ENCODE data around the gene CSF3. TPM values are rescaled to one million over a fixed set of nuclear protein-coding genes. Genes with fewer than 3 reads are reported as not detected.

CSF3 gene
- total and polyA plus RNA-seq, 2 of the 13 experiments (the other 11 are each of a cell fraction or from before 2014, with no cell fraction given) = 0.09 TPM; not detected in 1

DNA sequence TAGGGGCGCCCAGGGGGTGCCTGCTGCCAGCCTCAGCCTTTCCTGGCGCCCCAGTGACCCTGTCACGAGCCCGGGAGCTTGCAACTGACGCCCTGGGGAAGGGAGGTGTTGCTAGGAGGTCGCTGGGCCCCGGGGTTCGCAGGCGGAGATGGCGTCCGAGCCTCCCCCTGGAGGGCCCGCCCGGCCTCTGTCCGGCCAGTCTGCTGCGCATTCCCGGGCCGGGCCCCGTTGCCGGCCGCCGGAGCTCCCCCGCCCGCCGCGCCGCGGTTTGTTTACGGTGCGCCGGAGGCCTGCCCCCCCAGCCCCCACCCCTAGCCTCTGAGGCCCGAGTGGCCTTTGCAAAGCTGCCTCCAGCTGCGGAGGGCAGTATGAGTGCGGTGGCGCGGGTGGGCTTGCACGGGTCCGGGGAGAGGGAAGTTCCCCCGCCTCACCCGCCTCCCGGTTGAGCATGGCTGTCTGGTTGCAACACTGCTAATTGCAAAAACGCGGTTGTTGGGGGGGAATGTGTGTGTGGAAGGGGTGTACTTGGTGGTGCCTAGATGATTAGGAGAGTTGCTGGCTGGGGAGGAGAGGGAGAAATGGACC is 48.0 kb downstream of the CSF3 start (continued):
- TF ChIP-seq, protein P1, sequence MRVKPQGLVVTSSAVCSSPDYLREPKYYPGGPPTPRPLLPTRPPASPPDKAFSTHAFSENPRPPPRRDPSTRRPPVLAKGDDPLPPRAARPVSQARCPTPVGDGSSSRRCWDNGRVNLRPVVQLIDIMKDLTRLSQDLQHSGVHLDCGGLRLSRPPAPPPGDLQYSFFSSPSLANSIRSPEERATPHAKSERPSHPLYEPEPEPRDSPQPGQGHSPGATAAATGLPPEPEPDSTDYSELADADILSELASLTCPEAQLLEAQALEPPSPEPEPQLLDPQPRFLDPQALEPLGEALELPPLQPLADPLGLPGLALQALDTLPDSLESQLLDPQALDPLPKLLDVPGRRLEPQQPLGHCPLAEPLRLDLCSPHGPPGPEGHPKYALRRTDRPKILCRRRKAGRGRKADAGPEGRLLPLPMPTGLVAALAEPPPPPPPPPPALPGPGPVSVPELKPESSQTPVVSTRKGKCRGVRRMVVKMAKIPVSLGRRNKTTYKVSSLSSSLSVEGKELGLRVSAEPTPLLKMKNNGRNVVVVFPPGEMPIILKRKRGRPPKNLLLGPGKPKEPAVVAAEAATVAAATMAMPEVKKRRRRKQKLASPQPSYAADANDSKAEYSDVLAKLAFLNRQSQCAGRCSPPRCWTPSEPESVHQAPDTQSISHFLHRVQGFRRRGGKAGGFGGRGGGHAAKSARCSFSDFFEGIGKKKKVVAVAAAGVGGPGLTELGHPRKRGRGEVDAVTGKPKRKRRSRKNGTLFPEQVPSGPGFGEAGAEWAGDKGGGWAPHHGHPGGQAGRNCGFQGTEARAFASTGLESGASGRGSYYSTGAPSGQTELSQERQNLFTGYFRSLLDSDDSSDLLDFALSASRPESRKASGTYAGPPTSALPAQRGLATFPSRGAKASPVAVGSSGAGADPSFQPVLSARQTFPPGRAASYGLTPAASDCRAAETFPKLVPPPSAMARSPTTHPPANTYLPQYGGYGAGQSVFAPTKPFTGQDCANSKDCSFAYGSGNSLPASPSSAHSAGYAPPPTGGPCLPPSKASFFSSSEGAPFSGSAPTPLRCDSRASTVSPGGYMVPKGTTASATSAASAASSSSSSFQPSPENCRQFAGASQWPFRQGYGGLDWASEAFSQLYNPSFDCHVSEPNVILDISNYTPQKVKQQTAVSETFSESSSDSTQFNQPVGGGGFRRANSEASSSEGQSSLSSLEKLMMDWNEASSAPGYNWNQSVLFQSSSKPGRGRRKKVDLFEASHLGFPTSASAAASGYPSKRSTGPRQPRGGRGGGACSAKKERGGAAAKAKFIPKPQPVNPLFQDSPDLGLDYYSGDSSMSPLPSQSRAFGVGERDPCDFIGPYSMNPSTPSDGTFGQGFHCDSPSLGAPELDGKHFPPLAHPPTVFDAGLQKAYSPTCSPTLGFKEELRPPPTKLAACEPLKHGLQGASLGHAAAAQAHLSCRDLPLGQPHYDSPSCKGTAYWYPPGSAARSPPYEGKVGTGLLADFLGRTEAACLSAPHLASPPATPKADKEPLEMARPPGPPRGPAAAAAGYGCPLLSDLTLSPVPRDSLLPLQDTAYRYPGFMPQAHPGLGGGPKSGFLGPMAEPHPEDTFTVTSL (CRISPR knock-in tag; IDR thresholded peaks at IDR 0.05; ENCODE audit: borderline replicate concordance) = no peak
- TF ChIP-seq, protein P2, sequence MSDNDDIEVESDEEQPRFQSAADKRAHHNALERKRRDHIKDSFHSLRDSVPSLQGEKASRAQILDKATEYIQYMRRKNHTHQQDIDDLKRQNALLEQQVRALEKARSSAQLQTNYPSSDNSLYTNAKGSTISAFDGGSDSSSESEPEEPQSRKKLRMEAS (IDR thresholded peaks at IDR 0.05) = 0 out of 2 replicates have a peak, but pooled peaks have one; percentile 18
- TF ChIP-seq CHD2 (IDR thresholded peaks at IDR 0.05; ENCODE audit: low read depth, low read length) (no peak), SP140L (CRISPR knock-in tag; IDR thresholded peaks at IDR 0.05; ENCODE audit: borderline replicate concordance) (no peak), FIP1L1 (IDR thresholded peaks at IDR 0.05; ENCODE audit: borderline replicate concordance, insufficient read depth, low read depth, low read length) (no peak), CEBPB (IDR thresholded peaks at IDR 0.05; ENCODE audit: borderline replicate concordance, low read depth, low read length) (peak; percentile 80), ZNF841 (CRISPR knock-in tag; IDR thresholded peaks at IDR 0.05; ENCODE audit: borderline replicate concordance) (no peak), NR2F2 (IDR thresholded peaks at IDR 0.05; ENCODE audit: borderline replicate concordance, low read depth) (no peak; the same call in 1 of the 2 replicates), ZNF230 (CRISPR knock-in tag; IDR thresholded peaks at IDR 0.05) (no peak)
- TF ChIP-seq, protein P3, sequence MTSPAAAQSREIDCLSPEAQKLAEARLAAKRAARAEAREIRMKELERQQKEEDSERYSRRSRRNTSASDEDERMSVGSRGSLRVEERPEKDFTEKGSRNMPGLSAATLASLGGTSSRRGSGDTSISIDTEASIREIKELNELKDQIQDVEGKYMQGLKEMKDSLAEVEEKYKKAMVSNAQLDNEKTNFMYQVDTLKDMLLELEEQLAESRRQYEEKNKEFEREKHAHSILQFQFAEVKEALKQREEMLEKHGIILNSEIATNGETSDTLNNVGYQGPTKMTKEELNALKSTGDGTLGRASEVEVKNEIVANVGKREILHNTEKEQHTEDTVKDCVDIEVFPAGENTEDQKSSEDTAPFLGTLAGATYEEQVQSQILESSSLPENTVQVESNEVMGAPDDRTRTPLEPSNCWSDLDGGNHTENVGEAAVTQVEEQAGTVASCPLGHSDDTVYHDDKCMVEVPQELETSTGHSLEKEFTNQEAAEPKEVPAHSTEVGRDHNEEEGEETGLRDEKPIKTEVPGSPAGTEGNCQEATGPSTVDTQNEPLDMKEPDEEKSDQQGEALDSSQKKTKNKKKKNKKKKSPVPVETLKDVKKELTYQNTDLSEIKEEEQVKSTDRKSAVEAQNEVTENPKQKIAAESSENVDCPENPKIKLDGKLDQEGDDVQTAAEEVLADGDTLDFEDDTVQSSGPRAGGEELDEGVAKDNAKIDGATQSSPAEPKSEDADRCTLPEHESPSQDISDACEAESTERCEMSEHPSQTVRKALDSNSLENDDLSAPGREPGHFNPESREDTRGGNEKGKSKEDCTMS (CRISPR knock-in tag; conservative IDR thresholded peaks at IDR 0.05) = no peak
- TF ChIP-seq, protein P4, sequence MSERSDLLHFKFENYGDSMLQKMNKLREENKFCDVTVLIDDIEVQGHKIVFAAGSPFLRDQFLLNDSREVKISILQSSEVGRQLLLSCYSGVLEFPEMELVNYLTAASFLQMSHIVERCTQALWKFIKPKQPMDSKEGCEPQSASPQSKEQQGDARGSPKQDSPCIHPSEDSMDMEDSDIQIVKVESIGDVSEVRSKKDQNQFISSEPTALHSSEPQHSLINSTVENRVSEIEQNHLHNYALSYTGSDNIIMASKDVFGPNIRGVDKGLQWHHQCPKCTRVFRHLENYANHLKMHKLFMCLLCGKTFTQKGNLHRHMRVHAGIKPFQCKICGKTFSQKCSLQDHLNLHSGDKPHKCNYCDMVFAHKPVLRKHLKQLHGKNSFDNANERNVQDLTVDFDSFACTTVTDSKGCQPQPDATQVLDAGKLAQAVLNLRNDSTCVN (CRISPR knock-in tag; IDR thresholded peaks at IDR 0.05; ENCODE audit: borderline replicate concordance) = no peak
- TF ChIP-seq, protein P5, sequence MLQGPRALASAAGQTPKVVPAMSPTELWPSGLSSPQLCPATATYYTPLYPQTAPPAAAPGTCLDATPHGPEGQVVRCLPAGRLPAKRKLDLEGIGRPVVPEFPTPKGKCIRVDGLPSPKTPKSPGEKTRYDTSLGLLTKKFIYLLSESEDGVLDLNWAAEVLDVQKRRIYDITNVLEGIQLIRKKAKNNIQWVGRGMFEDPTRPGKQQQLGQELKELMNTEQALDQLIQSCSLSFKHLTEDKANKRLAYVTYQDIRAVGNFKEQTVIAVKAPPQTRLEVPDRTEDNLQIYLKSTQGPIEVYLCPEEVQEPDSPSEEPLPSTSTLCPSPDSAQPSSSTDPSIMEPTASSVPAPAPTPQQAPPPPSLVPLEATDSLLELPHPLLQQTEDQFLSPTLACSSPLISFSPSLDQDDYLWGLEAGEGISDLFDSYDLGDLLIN (CRISPR knock-in tag; IDR thresholded peaks at IDR 0.05; ENCODE audit: borderline replicate concordance) = no peak
- TF ChIP-seq, protein P6, sequence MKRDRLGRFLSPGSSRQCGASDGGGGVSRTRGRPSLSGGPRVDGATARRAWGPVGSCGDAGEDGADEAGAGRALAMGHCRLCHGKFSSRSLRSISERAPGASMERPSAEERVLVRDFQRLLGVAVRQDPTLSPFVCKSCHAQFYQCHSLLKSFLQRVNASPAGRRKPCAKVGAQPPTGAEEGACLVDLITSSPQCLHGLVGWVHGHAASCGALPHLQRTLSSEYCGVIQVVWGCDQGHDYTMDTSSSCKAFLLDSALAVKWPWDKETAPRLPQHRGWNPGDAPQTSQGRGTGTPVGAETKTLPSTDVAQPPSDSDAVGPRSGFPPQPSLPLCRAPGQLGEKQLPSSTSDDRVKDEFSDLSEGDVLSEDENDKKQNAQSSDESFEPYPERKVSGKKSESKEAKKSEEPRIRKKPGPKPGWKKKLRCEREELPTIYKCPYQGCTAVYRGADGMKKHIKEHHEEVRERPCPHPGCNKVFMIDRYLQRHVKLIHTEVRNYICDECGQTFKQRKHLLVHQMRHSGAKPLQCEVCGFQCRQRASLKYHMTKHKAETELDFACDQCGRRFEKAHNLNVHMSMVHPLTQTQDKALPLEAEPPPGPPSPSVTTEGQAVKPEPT (CRISPR knock-in tag; IDR thresholded peaks at IDR 0.05; ENCODE audit: low read depth) = no peak
- TF ChIP-seq, protein P7, sequence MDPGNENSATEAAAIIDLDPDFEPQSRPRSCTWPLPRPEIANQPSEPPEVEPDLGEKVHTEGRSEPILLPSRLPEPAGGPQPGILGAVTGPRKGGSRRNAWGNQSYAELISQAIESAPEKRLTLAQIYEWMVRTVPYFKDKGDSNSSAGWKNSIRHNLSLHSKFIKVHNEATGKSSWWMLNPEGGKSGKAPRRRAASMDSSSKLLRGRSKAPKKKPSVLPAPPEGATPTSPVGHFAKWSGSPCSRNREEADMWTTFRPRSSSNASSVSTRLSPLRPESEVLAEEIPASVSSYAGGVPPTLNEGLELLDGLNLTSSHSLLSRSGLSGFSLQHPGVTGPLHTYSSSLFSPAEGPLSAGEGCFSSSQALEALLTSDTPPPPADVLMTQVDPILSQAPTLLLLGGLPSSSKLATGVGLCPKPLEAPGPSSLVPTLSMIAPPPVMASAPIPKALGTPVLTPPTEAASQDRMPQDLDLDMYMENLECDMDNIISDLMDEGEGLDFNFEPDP (CRISPR knock-in tag; conservative IDR thresholded peaks at IDR 0.05) = no peak

Measured in HepG2 (cell line).